PC-9 (cell line): ENCODE results near the gene MYB. TPM values are rescaled to one million over a fixed set of nuclear protein-coding genes. Genes with fewer than 3 reads are reported as not detected.

Source experiments
- BruUV-seq: library from RNA; stranded (reverse); fragments of 400-500 nt; replicated peaks from 2 replicates; lab custom pipeline; 2021; lab: Mats Ljungman, UMichigan
- CTCF ChIA-PET: fragments of 300-600 bp; sonication (Branson Sonifier 250); formaldehyde crosslinking; loops from one replicate; lab custom pipeline; 2022; ENCODE audit warnings: antibody characterized with exemption; lab: Charles Lee
- POLR2A ChIA-PET: fragments of 300-600 bp; sonication (Branson Sonifier 250); formaldehyde crosslinking; loops from one replicate; lab custom pipeline; 2022; ENCODE audit warnings: antibody characterized with exemption; ENCODE audit not compliant: unreplicated experiment; lab: Charles Lee
- DNase-seq, 2 experiments: peaks; one replicate each; pipeline versions ENCODE4 v3.0.0 to v3.0.0-alpha.2; 2015 to 2022; ENCODE audit warnings: mixed read lengths in 1 of 2
- H2AFZ ChIP-seq: fragments of 200-600 bp; sonication (generic); 2 replicates; pipeline ENCODE4 v1.8.1; 2017; ENCODE audit warnings: antibody characterized with exemption
- H3F3A ChIP-seq: fragments of 200-600 bp; sonication (generic); 2 replicates; pipeline ENCODE4 v1.8.1; 2017; ENCODE audit warnings: antibody characterized with exemption, mild to moderate bottlenecking, low read depth; ENCODE audit not compliant: insufficient read depth
- H3K27ac ChIP-seq: fragments of 200-600 bp; sonication (generic); 2 replicates; pipeline ENCODE4 v1.6.1; 2016; ENCODE audit warnings: mixed run types
- H3K27me3 ChIP-seq: fragments of 200-600 bp; sonication (generic); 2 replicates; pipeline ENCODE4 v1.6.1; 2016; ENCODE audit warnings: low read depth, mixed run types; ENCODE audit not compliant: insufficient read depth
- H3K36me3 ChIP-seq: fragments of 200-600 bp; sonication (generic); 2 replicates; pipeline ENCODE4 v1.6.1; 2016; ENCODE audit warnings: low read depth, mixed run types
- H3K4me1 ChIP-seq: fragments of 200-600 bp; sonication (generic); replicated peaks from 2 replicates; pipeline ENCODE4 v1.6.1; 2016; ENCODE audit warnings: mixed run types; ENCODE audit not compliant: insufficient read depth
- H3K4me2 ChIP-seq: fragments of 200-600 bp; sonication (generic); 2 replicates; pipeline ENCODE4 v1.6.1; 2017; ENCODE audit warnings: mixed run types
- H3K4me3 ChIP-seq: fragments of 200-600 bp; sonication (generic); 2 replicates; pipeline ENCODE4 v1.6.1; 2016; ENCODE audit warnings: mixed run types
- H3K79me2 ChIP-seq: fragments of 200-600 bp; sonication (generic); 2 replicates; pipeline ENCODE4 v1.6.1; 2017; ENCODE audit warnings: low read depth, mixed run types
- H3K9me2 ChIP-seq: fragments of 200-600 bp; sonication (generic); 2 replicates; pipeline ENCODE4 v1.8.1; 2017; ENCODE audit warnings: mild to moderate bottlenecking; ENCODE audit not compliant: insufficient read depth
- H3K9me3 ChIP-seq: fragments of 200-600 bp; sonication (generic); 2 replicates; pipeline ENCODE4 v1.8.1; 2016; ENCODE audit warnings: low read depth; ENCODE audit not compliant: insufficient read depth
- H4K20me1 ChIP-seq: fragments of 200-600 bp; sonication (generic); 2 replicates; pipeline ENCODE4 v1.8.1; 2017; ENCODE audit not compliant: insufficient read depth
- CTCF ChIP-seq: fragments of 200-600 bp; sonication (generic); conservative IDR thresholded peaks from 2 replicates; pipeline ENCODE4 v1.6.1; 2017; ENCODE audit warnings: mixed run types, antibody characterized with exemption, mild to moderate bottlenecking, moderate library complexity
- EZH2 ChIP-seq: fragments of 200-600 bp; sonication (generic); IDR thresholded peaks from 2 replicates; pipeline ENCODE4 v1.8.0; 2017; ENCODE audit warnings: antibody characterized with exemption, low read depth
- intact Hi-C: fragments of 100-400 bp; cut with micrococcal nuclease; formaldehyde crosslinking; loops from one replicate; pipeline ENCODE4 v1.10.0; 2022; ENCODE audit not compliant: unreplicated experiment
- total RNA-seq: library from RNA; stranded (reverse); gene quantifications from 2 replicates; pipeline ENCODE4 v1.2.3, GENCODE V29; 2021

The MYB gene
- total RNA-seq, 1 experiment from 2014 or later: 1.8 TPM

- no peaks in the 10 kb centered on the region; the same call in 1 of the 2 replicates for H3K9me2 ChIP-seq
- no peak overlapping the region for H3K27ac ChIP-seq
- TF ChIP-seq EZH2: no peak
- TF ChIP-seq CTCF: no peak
- no TSS peak for BruUV-seq
- no peaks in the 10 kb centered on the region for H3K9me3 ChIP-seq
- no peak overlapping the region for H2AFZ ChIP-seq
- no peaks in the 10 kb centered on the region; the same call in 1 of the 2 replicates for H3F3A ChIP-seq
- no peaks in the 10 kb centered on the region for H3K36me3 ChIP-seq
- no peaks in the 10 kb centered on the region for H4K20me1 ChIP-seq
- H3K4me3 ChIP-seq: no peak overlapping the region
- no peak overlapping the region for H3K4me2 ChIP-seq
- CTCF ChIA-PET: no interaction called here
- no peaks in the 10 kb centered on the region for H3K79me2 ChIP-seq
- no peak for DNase-seq
- no peaks in the 10 kb centered on the region for H3K27me3 ChIP-seq
- no peaks in the 10 kb centered on the region for H3K4me1 ChIP-seq
- POLR2A ChIA-PET: no interaction called here
- intact Hi-C loops: no loop called here
These were observed 7.1 kb upstream of the MYB start for GRCh38 chr6:135173989-135174484.

GRCh38 chr6:135176058-135176457 lies 5.0 kb upstream of the MYB start:
- no peak for DNase-seq
- ChIA-PET POLR2A (no interaction called here), CTCF (no interaction called here)
- BruUV-seq: no TSS peak
- no peaks in the 10 kb centered on the region for H3K36me3 ChIP-seq
- no peak overlapping the region for H3K4me2 ChIP-seq
- H3K9me3 ChIP-seq: no peaks in the 10 kb centered on the region
- intact Hi-C loops: no loop called here
- H4K20me1 ChIP-seq: no peaks in the 10 kb centered on the region
- H3K27ac ChIP-seq: no peak overlapping the region
- no peak overlapping the region for H3K4me3 ChIP-seq
- H2AFZ ChIP-seq: no peak overlapping the region
- H3K27me3 ChIP-seq: no peaks in the 10 kb centered on the region
- H3K4me1 ChIP-seq: no peaks in the 10 kb centered on the region
- no peaks in the 10 kb centered on the region for H3K79me2 ChIP-seq
- no peaks in the 10 kb centered on the region; the same call in 1 of the 2 replicates for H3F3A ChIP-seq
- TF ChIP-seq EZH2 (no peak), CTCF (no peak)
- H3K9me2 ChIP-seq: no peaks in the 10 kb centered on the region

GRCh38 chr6:135176464-135176863 lies 4.6 kb upstream of the MYB start:
- H3K4me3 ChIP-seq: no peak overlapping the region
- peak in 1 of 2 experiments; percentile 15 for DNase-seq
- TF ChIP-seq CTCF (no peak), EZH2 (no peak)
- no peak overlapping the region for H3K27ac ChIP-seq
- no peaks in the 10 kb centered on the region for H3K27me3 ChIP-seq
- no peaks in the 10 kb centered on the region for H4K20me1 ChIP-seq
- no peaks in the 10 kb centered on the region for H3K79me2 ChIP-seq
- intact Hi-C loops: no loop called here
- H3K4me2 ChIP-seq: no peak overlapping the region
- CTCF ChIA-PET: no interaction called here
- H2AFZ ChIP-seq: no peak overlapping the region
- no peaks in the 10 kb centered on the region for H3K36me3 ChIP-seq
- no peaks in the 10 kb centered on the region for H3K4me1 ChIP-seq
- no peaks in the 10 kb centered on the region for H3K9me2 ChIP-seq
- H3K9me3 ChIP-seq: no peaks in the 10 kb centered on the region
- BruUV-seq: no TSS peak
- no peaks in the 10 kb centered on the region; the same call in 1 of the 2 replicates for H3F3A ChIP-seq
- POLR2A ChIA-PET: no interaction called here
